ENCODE data around the gene DSCAML1. TPM values are rescaled to one million over a fixed set of nuclear protein-coding genes. Genes with fewer than 3 reads are reported as not detected.

Gene DSCAML1
- total and polyA plus RNA-seq, 4 donors = 0.18 to 1.5 (median 1.1) TPM

GRCh38 chr11:117662671-117663269, 134.2 kb downstream of the DSCAML1 start:
- no peak for TF ChIP-seq CTCF (IDR thresholded peaks at IDR 0.05; ENCODE audit: control extremely low read depth, extremely low read depth)
- Histone ChIP-seq H3K9ac (ENCODE audit: insufficient read depth in 1 of 2, low read length in 2 of 2) (no peak overlapping the region), H3K9me3 (ENCODE audit: control insufficient read depth in 4 of 4, insufficient read depth in 3 of 4, low read length in 3 of 4) (no peaks in the 10 kb centered on the region), H3K36me3 (ENCODE audit: control insufficient read depth in 4 of 4, insufficient read depth in 4 of 4, low read length in 4 of 4) (no peaks in the 10 kb centered on the region), H3K27me3 (ENCODE audit: control insufficient read depth in 3 of 3, insufficient read depth in 3 of 3, low read length in 2 of 3) (no peaks in the 10 kb centered on the region), H3K27ac (ENCODE audit: low read depth in 1 of 2, low read length in 1 of 2) (no peak overlapping the region), H3K4me3 (no peak overlapping the region), H3K4me1 (ENCODE audit: control insufficient read depth in 5 of 5, insufficient read depth in 5 of 5, low read length in 5 of 5) (peaks cover 0 to 22% (median 9%) of the 10 kb centered on the region in 5 donors)
- DNase-seq = no peak
- no peak for ATAC-seq (ENCODE audit: insufficient read depth, low FRiP score)
- 93 to 94% methylated on average over 14 of the region's 14 CpGs for WGBS, 2 donors

GRCh38 chr11:117662255-117662654, 134.8 kb downstream of the DSCAML1 start:
- no peaks in the 10 kb centered on the region for H3K27me3 ChIP-seq (ENCODE audit: control insufficient read depth in 3 of 3, insufficient read depth in 3 of 3, low read length in 2 of 3)
- no peak for ATAC-seq (ENCODE audit: insufficient read depth, low FRiP score)
- no peaks in the 10 kb centered on the region for H3K36me3 ChIP-seq (ENCODE audit: control insufficient read depth in 4 of 4, insufficient read depth in 4 of 4, low read length in 4 of 4)
- DNase-seq = no peak
- H3K9ac ChIP-seq (ENCODE audit: insufficient read depth in 1 of 2, low read length in 2 of 2) = no peak overlapping the region
- peaks cover 0 to 22% (median 9%) of the 10 kb centered on the region in 5 donors for H3K4me1 ChIP-seq (ENCODE audit: control insufficient read depth in 5 of 5, insufficient read depth in 5 of 5, low read length in 5 of 5)
- WGBS, 2 donors = 91 to 94% methylated on average over 8 of the region's 8 CpGs
- no peak for TF ChIP-seq CTCF (IDR thresholded peaks at IDR 0.05; ENCODE audit: control extremely low read depth, extremely low read depth)
- no peaks in the 10 kb centered on the region for H3K9me3 ChIP-seq (ENCODE audit: control insufficient read depth in 4 of 4, insufficient read depth in 3 of 4, low read length in 3 of 4)
- H3K27ac ChIP-seq (ENCODE audit: low read depth in 1 of 2, low read length in 1 of 2) = no peak overlapping the region
- H3K4me3 ChIP-seq = no peak overlapping the region

GRCh38 chr11:117658809-117659208, 138.2 kb downstream of the DSCAML1 start:
- peaks cover 0 to 2% (median 0%) of the 10 kb centered on the region in 3 donors for H3K27me3 ChIP-seq (ENCODE audit: control insufficient read depth in 3 of 3, insufficient read depth in 3 of 3, low read length in 2 of 3)
- no peak for TF ChIP-seq CTCF (IDR thresholded peaks at IDR 0.05; ENCODE audit: control extremely low read depth, extremely low read depth)
- peaks cover 0 to 8% (median 2%) of the 10 kb centered on the region in 5 donors for H3K4me1 ChIP-seq (ENCODE audit: control insufficient read depth in 5 of 5, insufficient read depth in 5 of 5, low read length in 5 of 5)
- no peak for DNase-seq
- ATAC-seq (ENCODE audit: insufficient read depth, low FRiP score) = no peak
- no peak overlapping the region for H3K27ac ChIP-seq (ENCODE audit: low read depth in 1 of 2, low read length in 1 of 2)
- H3K9ac ChIP-seq (ENCODE audit: insufficient read depth in 1 of 2, low read length in 2 of 2) = no peak overlapping the region
- WGBS, 2 donors = 81 to 96% methylated on average over 3 of the region's 3 CpGs
- no peak overlapping the region for H3K4me3 ChIP-seq
- no peaks in the 10 kb centered on the region for H3K36me3 ChIP-seq (ENCODE audit: control insufficient read depth in 4 of 4, insufficient read depth in 4 of 4, low read length in 4 of 4)
- H3K9me3 ChIP-seq (ENCODE audit: control insufficient read depth in 4 of 4, insufficient read depth in 3 of 4, low read length in 3 of 4) = no peaks in the 10 kb centered on the region

- peaks cover 0 to 2% (median 0%) of the 10 kb centered on the region in 3 donors for H3K27me3 ChIP-seq (ENCODE audit: control insufficient read depth in 3 of 3, insufficient read depth in 3 of 3, low read length in 2 of 3)
- H3K36me3 ChIP-seq (ENCODE audit: control insufficient read depth in 4 of 4, insufficient read depth in 4 of 4, low read length in 4 of 4) = no peaks in the 10 kb centered on the region
- no peak for TF ChIP-seq CTCF (IDR thresholded peaks at IDR 0.05; ENCODE audit: control extremely low read depth, extremely low read depth)
- no peaks in the 10 kb centered on the region for H3K4me1 ChIP-seq (ENCODE audit: control insufficient read depth in 5 of 5, insufficient read depth in 5 of 5, low read length in 5 of 5)
- WGBS, 2 donors = 72 to 79% methylated on average over 7 of the region's 7 CpGs
- DNase-seq (no peak), ATAC-seq (ENCODE audit: insufficient read depth, low FRiP score) (no peak)
- H3K9me3 ChIP-seq (ENCODE audit: control insufficient read depth in 4 of 4, insufficient read depth in 3 of 4, low read length in 3 of 4) = no peaks in the 10 kb centered on the region
- no peak overlapping the region for H3K9ac ChIP-seq (ENCODE audit: insufficient read depth in 1 of 2, low read length in 2 of 2)
- no peak overlapping the region for H3K27ac ChIP-seq (ENCODE audit: low read depth in 1 of 2, low read length in 1 of 2)
- no peak overlapping the region for H3K4me3 ChIP-seq
Measured at GRCh38 chr11:117657794-117658193, 139.2 kb downstream of the DSCAML1 start.
